NCI-H1694 treated with DMSO at 0.1 percent for 48 hours (cell line): ENCODE results near the gene CRHR2.

Source experiments
- DNase-seq: peaks from one replicate; lab custom pipeline; 2025; lab: John Stamatoyannopoulos, UW

Gene CRHR2

GRCh38 chr7:30618080-30618676 is 64.1 kb downstream of the CRHR2 start:
- no peak for DNase-seq

GRCh38 chr7:30617359-30617758 is 64.9 kb downstream of the CRHR2 start:
- DNase-seq = no peak

GRCh38 chr7:30616318-30616717 is 65.9 kb downstream of the CRHR2 start:
- no peak for DNase-seq

- no peak for DNase-seq
These were observed 68.6 kb downstream of the CRHR2 start for GRCh38 chr7:30613366-30614325.

- no peak for DNase-seq
These were observed 69.5 kb downstream of the CRHR2 start for GRCh38 chr7:30612658-30613265.

- no peak for DNase-seq
These were observed 76.4 kb downstream of the CRHR2 start for GRCh38 chr7:30605832-30606231.

GRCh38 chr7:30604901-30605300 is 77.4 kb downstream of the CRHR2 start:
- DNase-seq = no peak
